Mammary epithelial cell (primary cell): ENCODE measurements around the gene ERBB2.

Experiments used
- EZH2 ChIP-seq: IDR thresholded peaks from 2 replicates; pipeline ENCODE4 v1.6.1; 2012; ENCODE audit warnings: low read length, inconsistent platforms, borderline replicate concordance
- TF ChIP-seq, protein P1 (sequence below), 2 donors: IDR thresholded peaks in 1 of 2; conservative IDR thresholded peaks in 1 of 2; 2 replicates each; pipeline ENCODE4 v1.5.1; 2011 to 2012; ENCODE audit warnings: inconsistent platforms in 2 of 2, low read length in 2 of 2, mild to moderate bottlenecking in 2 of 2, control low read depth in 1 of 2, low read depth in 1 of 2; ENCODE audit not compliant: insufficient read depth in 1 of 2; ENCODE audit errors: extremely low read depth in 1 of 2

DNA sequence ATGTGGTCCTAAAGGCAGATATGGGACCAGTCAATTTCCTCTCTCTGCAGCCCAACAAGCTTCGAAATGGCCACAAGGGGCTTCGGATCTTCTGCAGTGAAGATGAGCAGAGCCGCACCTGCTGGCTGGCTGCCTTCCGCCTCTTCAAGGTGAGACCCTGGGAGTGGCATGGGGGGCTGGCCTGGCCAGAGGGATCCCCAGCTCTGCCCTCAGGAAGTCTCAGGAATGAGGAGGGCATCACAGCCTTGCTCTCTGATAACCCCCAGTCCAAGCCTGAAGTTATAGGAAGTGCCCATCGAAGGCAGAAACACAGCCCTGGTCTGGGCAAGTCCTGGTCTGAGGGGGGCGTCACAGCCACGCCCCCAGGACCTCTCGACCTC lies 45.0 kb downstream of the ERBB2 start:
- TF ChIP-seq, protein P1, sequence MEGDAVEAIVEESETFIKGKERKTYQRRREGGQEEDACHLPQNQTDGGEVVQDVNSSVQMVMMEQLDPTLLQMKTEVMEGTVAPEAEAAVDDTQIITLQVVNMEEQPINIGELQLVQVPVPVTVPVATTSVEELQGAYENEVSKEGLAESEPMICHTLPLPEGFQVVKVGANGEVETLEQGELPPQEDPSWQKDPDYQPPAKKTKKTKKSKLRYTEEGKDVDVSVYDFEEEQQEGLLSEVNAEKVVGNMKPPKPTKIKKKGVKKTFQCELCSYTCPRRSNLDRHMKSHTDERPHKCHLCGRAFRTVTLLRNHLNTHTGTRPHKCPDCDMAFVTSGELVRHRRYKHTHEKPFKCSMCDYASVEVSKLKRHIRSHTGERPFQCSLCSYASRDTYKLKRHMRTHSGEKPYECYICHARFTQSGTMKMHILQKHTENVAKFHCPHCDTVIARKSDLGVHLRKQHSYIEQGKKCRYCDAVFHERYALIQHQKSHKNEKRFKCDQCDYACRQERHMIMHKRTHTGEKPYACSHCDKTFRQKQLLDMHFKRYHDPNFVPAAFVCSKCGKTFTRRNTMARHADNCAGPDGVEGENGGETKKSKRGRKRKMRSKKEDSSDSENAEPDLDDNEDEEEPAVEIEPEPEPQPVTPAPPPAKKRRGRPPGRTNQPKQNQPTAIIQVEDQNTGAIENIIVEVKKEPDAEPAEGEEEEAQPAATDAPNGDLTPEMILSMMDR (conservative IDR thresholded peaks at IDR 0.05 in 1 of 2, IDR thresholded peaks at IDR 0.05 in 1 of 2; ENCODE audit: extremely low read depth in 1 of 2, insufficient read depth in 1 of 2, low read depth in 1 of 2, low read length in 2 of 2) = no peak
- TF ChIP-seq EZH2 = no peak
